Measurements from ENCODE around the gene PIK3R2.
A peak's percentile ranks its signal among the peaks of the same experiment; 100 is the strongest.

The PIK3R2 gene

DNA sequence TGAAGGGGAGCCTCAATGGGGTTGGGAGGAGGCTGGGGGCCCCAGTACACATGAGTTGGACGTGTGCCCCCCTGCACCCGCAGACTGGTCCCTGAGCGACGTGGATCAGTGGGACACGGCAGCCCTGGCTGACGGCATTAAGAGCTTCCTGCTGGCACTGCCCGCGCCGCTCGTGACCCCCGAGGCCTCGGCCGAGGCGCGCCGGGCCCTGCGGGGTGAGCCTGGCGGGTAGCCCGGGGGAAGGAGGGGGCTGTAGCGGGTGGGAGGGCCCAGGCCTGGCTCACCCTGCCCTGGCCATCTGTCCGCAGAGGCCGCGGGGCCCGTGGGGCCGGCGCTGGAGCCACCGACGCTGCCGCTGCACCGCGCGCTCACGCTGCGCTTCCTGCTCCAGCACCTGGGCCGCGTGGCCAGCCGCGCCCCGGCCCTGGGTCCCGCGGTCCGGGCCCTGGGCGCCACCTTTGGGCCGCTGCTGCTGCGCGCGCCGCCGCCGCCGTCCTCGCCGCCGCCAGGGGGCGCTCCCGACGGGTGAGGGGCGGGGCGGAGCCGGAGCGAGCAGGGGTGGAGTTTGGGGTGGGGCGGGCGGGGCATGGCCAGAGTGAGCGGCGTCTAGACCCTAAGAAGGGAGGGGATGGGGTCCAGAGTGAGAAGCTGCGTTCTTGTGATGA lies 8.1 kb downstream of the PIK3R2 start:
- H3K9me2 ChIP-seq (replicated peaks; ENCODE audit: insufficient read depth, low read length) = no peaks in the 10 kb centered on the region
- no peaks in the 10 kb centered on the region for H3K9me3 ChIP-seq (ENCODE audit: insufficient read depth, low read length)
- no peaks in the 10 kb centered on the region for H3K36me3 ChIP-seq (ENCODE audit: low read length)
- H3K79me2 ChIP-seq (ENCODE audit: insufficient read depth, low read length) = no peaks in the 10 kb centered on the region
- H3K27me3 ChIP-seq (ENCODE audit: low read length) = no peaks in the 10 kb centered on the region
- no peaks in the 10 kb centered on the region for H4K20me1 ChIP-seq (ENCODE audit: low read depth, low read length)
- peak overlapping the region; percentile 54 for H3K27ac ChIP-seq (ENCODE audit: low read depth, low read length)
- peak overlapping the region; percentile 67 for H3K9ac ChIP-seq (ENCODE audit: low read length)
- 0 out of 2 replicates have a peak, but pooled peaks cover 13% of the 10 kb centered on the region for H3F3A ChIP-seq (ENCODE audit: insufficient read depth)
- peak overlapping the region; percentile 55 for H2AFZ ChIP-seq (ENCODE audit: low read depth, low read length, severe bottlenecking)
- H3K4me2 ChIP-seq (ENCODE audit: low read depth, low read length, poor library complexity, severe bottlenecking) = peak overlapping the region; percentile 60
- H3K4me3 ChIP-seq (ENCODE audit: insufficient read depth, low read length, poor library complexity, severe bottlenecking) = peak overlapping the region; percentile 41
- TF ChIP-seq EZH2phosphoT487 (conservative IDR thresholded peaks at IDR 0.05; ENCODE audit: low read length) = no peak
- TF ChIP-seq, protein P1, sequence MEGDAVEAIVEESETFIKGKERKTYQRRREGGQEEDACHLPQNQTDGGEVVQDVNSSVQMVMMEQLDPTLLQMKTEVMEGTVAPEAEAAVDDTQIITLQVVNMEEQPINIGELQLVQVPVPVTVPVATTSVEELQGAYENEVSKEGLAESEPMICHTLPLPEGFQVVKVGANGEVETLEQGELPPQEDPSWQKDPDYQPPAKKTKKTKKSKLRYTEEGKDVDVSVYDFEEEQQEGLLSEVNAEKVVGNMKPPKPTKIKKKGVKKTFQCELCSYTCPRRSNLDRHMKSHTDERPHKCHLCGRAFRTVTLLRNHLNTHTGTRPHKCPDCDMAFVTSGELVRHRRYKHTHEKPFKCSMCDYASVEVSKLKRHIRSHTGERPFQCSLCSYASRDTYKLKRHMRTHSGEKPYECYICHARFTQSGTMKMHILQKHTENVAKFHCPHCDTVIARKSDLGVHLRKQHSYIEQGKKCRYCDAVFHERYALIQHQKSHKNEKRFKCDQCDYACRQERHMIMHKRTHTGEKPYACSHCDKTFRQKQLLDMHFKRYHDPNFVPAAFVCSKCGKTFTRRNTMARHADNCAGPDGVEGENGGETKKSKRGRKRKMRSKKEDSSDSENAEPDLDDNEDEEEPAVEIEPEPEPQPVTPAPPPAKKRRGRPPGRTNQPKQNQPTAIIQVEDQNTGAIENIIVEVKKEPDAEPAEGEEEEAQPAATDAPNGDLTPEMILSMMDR (IDR thresholded peaks at IDR 0.05; ENCODE audit: insufficient read depth, low read length, poor library complexity, severe bottlenecking) = no peak

DNA sequence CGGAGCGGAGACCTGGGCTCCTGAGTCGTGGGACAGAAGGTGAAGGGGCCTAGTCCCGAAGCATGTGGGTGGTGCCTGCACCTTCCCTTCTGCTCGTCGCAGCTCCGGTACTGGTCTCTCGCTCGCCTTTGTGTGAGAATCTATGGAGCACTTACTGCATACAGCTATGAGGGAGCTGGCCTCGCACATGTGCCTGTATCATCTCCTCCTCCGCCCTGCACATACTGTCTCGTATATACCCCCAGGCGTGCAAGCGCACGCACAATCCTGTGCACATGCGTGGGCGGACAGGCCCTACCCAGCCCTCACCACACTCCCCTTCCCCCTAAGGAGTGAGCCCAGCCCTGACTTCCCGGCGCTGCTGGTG lies 8.7 kb downstream of the PIK3R2 start:
- no peaks in the 10 kb centered on the region for H3K27me3 ChIP-seq (ENCODE audit: low read length)
- peak overlapping the region; percentile 12 for H3K4me2 ChIP-seq (ENCODE audit: low read depth, low read length, poor library complexity, severe bottlenecking)
- H3K9me3 ChIP-seq (ENCODE audit: insufficient read depth, low read length) = no peaks in the 10 kb centered on the region
- H3K79me2 ChIP-seq (ENCODE audit: insufficient read depth, low read length) = no peaks in the 10 kb centered on the region
- no peaks in the 10 kb centered on the region for H3K36me3 ChIP-seq (ENCODE audit: low read length)
- H3F3A ChIP-seq (ENCODE audit: insufficient read depth) = 0 out of 2 replicates have a peak, but pooled peaks cover 13% of the 10 kb centered on the region
- H3K9ac ChIP-seq (ENCODE audit: low read length) = no peak overlapping the region
- TF ChIP-seq, protein P1 (IDR thresholded peaks at IDR 0.05; ENCODE audit: insufficient read depth, low read length, poor library complexity, severe bottlenecking) = no peak
- TF ChIP-seq EZH2phosphoT487 (conservative IDR thresholded peaks at IDR 0.05; ENCODE audit: low read length) = no peak
- H3K27ac ChIP-seq (ENCODE audit: low read depth, low read length) = no peak overlapping the region
- no peak overlapping the region for H3K4me3 ChIP-seq (ENCODE audit: insufficient read depth, low read length, poor library complexity, severe bottlenecking)
- no peak overlapping the region for H2AFZ ChIP-seq (ENCODE audit: low read depth, low read length, severe bottlenecking)
- H3K9me2 ChIP-seq (replicated peaks; ENCODE audit: insufficient read depth, low read length) = no peaks in the 10 kb centered on the region
- H4K20me1 ChIP-seq (ENCODE audit: low read depth, low read length) = no peaks in the 10 kb centered on the region

DNA sequence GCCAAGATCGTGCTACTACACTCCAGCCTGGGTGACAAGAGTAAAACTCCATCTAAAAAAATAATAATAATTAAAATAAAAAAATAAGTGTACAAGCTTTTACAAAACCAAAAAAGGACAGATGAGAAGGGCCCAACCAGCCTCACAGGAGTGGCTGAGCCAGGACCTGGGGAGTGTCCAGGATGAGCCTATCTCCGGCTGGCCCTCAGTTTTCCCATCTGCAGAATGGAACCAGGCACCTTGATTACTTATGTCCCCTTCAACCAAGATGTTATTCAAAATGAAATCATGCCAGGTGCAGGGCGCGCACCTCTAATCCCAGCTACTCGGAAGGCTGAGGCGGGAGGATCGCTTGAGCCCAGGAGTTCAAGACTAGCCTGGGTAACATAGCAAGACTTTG lies 11.1 kb downstream of the PIK3R2 start:
- H3K36me3 ChIP-seq (ENCODE audit: low read length) = no peaks in the 10 kb centered on the region
- no peak overlapping the region for H3K27ac ChIP-seq (ENCODE audit: low read depth, low read length)
- no peak for TF ChIP-seq EZH2phosphoT487 (conservative IDR thresholded peaks at IDR 0.05; ENCODE audit: low read length)
- TF ChIP-seq, protein P1 (IDR thresholded peaks at IDR 0.05; ENCODE audit: insufficient read depth, low read length, poor library complexity, severe bottlenecking) = no peak
- no peak overlapping the region for H3K4me2 ChIP-seq (ENCODE audit: low read depth, low read length, poor library complexity, severe bottlenecking)
- H3K9ac ChIP-seq (ENCODE audit: low read length) = no peak overlapping the region
- H3K9me3 ChIP-seq (ENCODE audit: insufficient read depth, low read length) = no peaks in the 10 kb centered on the region
- 0 out of 2 replicates have a peak, but pooled peaks cover 3% of the 10 kb centered on the region for H3F3A ChIP-seq (ENCODE audit: insufficient read depth)
- H2AFZ ChIP-seq (ENCODE audit: low read depth, low read length, severe bottlenecking) = no peak overlapping the region
- no peaks in the 10 kb centered on the region for H3K79me2 ChIP-seq (ENCODE audit: insufficient read depth, low read length)
- H4K20me1 ChIP-seq (ENCODE audit: low read depth, low read length) = no peaks in the 10 kb centered on the region
- H3K27me3 ChIP-seq (ENCODE audit: low read length) = no peaks in the 10 kb centered on the region
- no peaks in the 10 kb centered on the region for H3K9me2 ChIP-seq (replicated peaks; ENCODE audit: insufficient read depth, low read length)
- H3K4me3 ChIP-seq (ENCODE audit: insufficient read depth, low read length, poor library complexity, severe bottlenecking) = no peak overlapping the region

Measured in SU-DHL-6 (cell line).